CD14-positive monocyte (primary cell): ENCODE measurements around the gene ARL3. TPM values are rescaled to one million over a fixed set of nuclear protein-coding genes. Genes with fewer than 3 reads are reported as not detected.

Experiments used
- DNase-seq, 3 donors: peaks; one replicate each; pipeline ENCODE4 v3.0.0-alpha.2; 2011 to 2022
- H2AFZ ChIP-seq: 2 replicates; pipeline ENCODE4 v1.6.0; 2012; ENCODE audit warnings: mild to moderate bottlenecking, low read depth, low read length, inconsistent platforms; ENCODE audit not compliant: insufficient read depth, poor library complexity, severe bottlenecking
- H3K27ac ChIP-seq, 2 donors: 1 replicate in 1 of 2; 2 replicates in 1 of 2; pipeline ENCODE4 v1.5.1; 2012 to 2013; ENCODE audit warnings: low read length in 2 of 2, control low read depth in 1 of 2, inconsistent platforms in 1 of 2, low read depth in 1 of 2, mild to moderate bottlenecking in 1 of 2
- H3K27me3 ChIP-seq, 2 donors: one replicate each; pipeline versions ENCODE4 v1.6.0 to v1.6.1; 2011 to 2013; ENCODE audit warnings: low read length in 2 of 2; ENCODE audit not compliant: control insufficient read depth in 2 of 2, insufficient read depth in 2 of 2
- H3K36me3 ChIP-seq, 2 donors: replicated peaks in 1 of 2; 1 replicate in 1 of 2; 2 replicates in 1 of 2; pipeline versions ENCODE4 v1.5.1 to v1.6.1; 2012 to 2013; ENCODE audit warnings: low read length in 2 of 2, control low read depth in 1 of 2, inconsistent platforms in 1 of 2, mild to moderate bottlenecking in 1 of 2; ENCODE audit not compliant: insufficient read depth in 2 of 2, control insufficient read depth in 1 of 2
- H3K4me1 ChIP-seq, 2 donors: 1 replicate in 1 of 2; 2 replicates in 1 of 2; pipeline versions ENCODE4 v1.5.1 to v1.6.1; 2012 to 2013; ENCODE audit warnings: low read length in 2 of 2, control low read depth in 1 of 2, inconsistent platforms in 1 of 2, mild to moderate bottlenecking in 1 of 2, moderate library complexity in 1 of 2; ENCODE audit not compliant: insufficient read depth in 2 of 2, control insufficient read depth in 1 of 2
- H3K4me2 ChIP-seq: replicated peaks from 2 replicates; pipeline ENCODE3; 2012; ENCODE audit warnings: low read length, moderate library complexity, mild to moderate bottlenecking; ENCODE audit not compliant: poor library complexity, severe bottlenecking; ENCODE audit errors: extremely low read depth
- H3K4me3 ChIP-seq, 3 experiments: fragments of 200-600 bp in 1 of 3; sonication (generic) in 1 of 3; replicated peaks in 1 of 3; 1 replicate in 2 of 3; 2 replicates in 1 of 3; pipeline ENCODE4 v1.5.1; 2011 to 2013; ENCODE audit warnings: low read length in 3 of 3, mild to moderate bottlenecking in 3 of 3, control low read depth in 2 of 3, low read depth in 2 of 3, inconsistent platforms in 1 of 3, moderate library complexity in 1 of 3
- H3K79me2 ChIP-seq: 2 replicates; pipeline ENCODE4 v1.6.0; 2012; ENCODE audit warnings: mild to moderate bottlenecking, control low read depth, inconsistent platforms, low read length, moderate library complexity; ENCODE audit not compliant: insufficient read depth
- H3K9ac ChIP-seq: 2 replicates; pipeline ENCODE4 v1.6.0; 2017; ENCODE audit warnings: low read length, mild to moderate bottlenecking; ENCODE audit not compliant: insufficient read depth, poor library complexity, severe bottlenecking
- H3K9me3 ChIP-seq, 2 donors: replicated peaks in 1 of 2; 1 replicate in 1 of 2; 2 replicates in 1 of 2; pipeline versions ENCODE4 v1.5.1 to v1.6.1; 2012 to 2013; ENCODE audit warnings: low read length in 2 of 2, control low read depth in 1 of 2; ENCODE audit not compliant: control insufficient read depth in 1 of 2, insufficient read depth in 1 of 2
- H4K20me1 ChIP-seq: 2 replicates; pipeline ENCODE4 v1.6.0; 2012; ENCODE audit warnings: mild to moderate bottlenecking, low read length, control low read depth, moderate library complexity; ENCODE audit not compliant: insufficient read depth
- H3K27ac Mint-ChIP-seq, 7 donors: one replicate each; pipeline ENCODE4 v1.8.0; 2020; ENCODE audit warnings: mild to moderate bottlenecking in 7 of 7, mixed read lengths in 7 of 7, moderate library complexity in 6 of 7, inconsistent platforms in 2 of 7
- H3K27me3 Mint-ChIP-seq, 3 donors: one replicate each; pipeline ENCODE4 v1.8.0; 2021 to 2022; ENCODE audit warnings: low read depth in 3 of 3, mild to moderate bottlenecking in 3 of 3, mixed read lengths in 3 of 3, moderate library complexity in 3 of 3, inconsistent platforms in 1 of 3
- H3K36me3 Mint-ChIP-seq, 2 donors: one replicate each; pipeline ENCODE4 v1.8.0; 2020; ENCODE audit warnings: mixed read lengths in 2 of 2, inconsistent platforms in 1 of 2, mild to moderate bottlenecking in 1 of 2
- H3K4me1 Mint-ChIP-seq: one replicate; pipeline ENCODE4 v1.8.0; 2020; ENCODE audit warnings: mild to moderate bottlenecking, mixed read lengths
- H3K4me3 Mint-ChIP-seq, 2 donors: one replicate each; pipeline ENCODE4 v1.8.0; 2020; ENCODE audit warnings: mild to moderate bottlenecking in 2 of 2, mixed read lengths in 2 of 2, moderate library complexity in 1 of 2
- H3K9me3 Mint-ChIP-seq, 7 donors: one replicate each; pipeline ENCODE4 v1.8.0; 2020 to 2022; ENCODE audit warnings: mixed read lengths in 7 of 7, mild to moderate bottlenecking in 6 of 7, moderate library complexity in 6 of 7, inconsistent platforms in 2 of 7
- CTCF ChIP-seq: fragments of 200-600 bp; IDR thresholded peaks from one replicate; pipeline ENCODE4 v1.8.0; 2022; ENCODE audit warnings: antibody characterized with exemption, mild to moderate bottlenecking
- WGBS: methylation state at CpG from one replicate; pipeline ENCODE4 v1.1.5; 2013; ENCODE audit warnings: missing lambda C conversion rate; ENCODE audit not compliant: insufficient coverage; 5-methylcytosine and 5-hydroxymethylcytosine counted together
- intact Hi-C, 2 donors: fragments of 100-400 bp; cut with micrococcal nuclease; formaldehyde crosslinking; loops; one replicate each; pipeline versions ENCODE4 v1.15.0 to v1.15.1; 2023
- polyA plus RNA-seq, 3 donors: library from polyadenylated mRNA; depleted of rRNA in 1 of 3; unstranded in 2 of 3; stranded (reverse) in 1 of 3; fragments of 300-500 nt in 2 of 3; fragments of >200 nt in 1 of 3; fragmentation: Illumina TruSeq in 2 of 3; gene quantifications; 1 replicate in 2 of 3; 2 replicates in 1 of 3; pipeline ENCODE4 v1.2.3, GENCODE V29; 2012 to 2021

ARL3 gene
- polyA plus RNA-seq, 3 donors = 2.8 to 6.3 (median 6.0) TPM

- Histone ChIP-seq H3K27ac (peak overlapping the region in 1 of 2 donors; percentile 41), H3K4me1 (no peaks in the 10 kb centered on the region), H2AFZ (no peak overlapping the region), H3K27me3 (no peaks in the 10 kb centered on the region), H4K20me1 (no peaks in the 10 kb centered on the region), H3K36me3 (no peaks in the 10 kb centered on the region), H3K4me3 (no peak overlapping the region), H3K9ac (no peak overlapping the region), H3K79me2 (no peaks in the 10 kb centered on the region), H3K4me2 (no peak overlapping the region), H3K9me3 (no peaks in the 10 kb centered on the region)
- Mint-ChIP-seq H3K4me1 (peaks cover 20% of the 10 kb centered on the region), H3K27me3 (peaks cover 0 to 2% (median 2%) of the 10 kb centered on the region in 3 donors), H3K9me3 (peaks cover 0 to 6% (median 0%) of the 10 kb centered on the region in 7 donors), H3K36me3 (peaks cover 16% of the 10 kb centered on the region in 2 donors), H3K27ac (peak overlapping the region in 3 of 7 donors; percentile 15 to 54 (median 16)), H3K4me3 (no peak overlapping the region)
- DNase-seq = peak in 1 of 3 donors; percentile 34
- 69% methylated on average over 3 of the region's 3 CpGs for WGBS
- no peak for TF ChIP-seq CTCF
- intact Hi-C loops = no loop called here
Observed at GRCh38 chr10:102726274-102726673, 12.1 kb upstream of the ARL3 start.

- Histone ChIP-seq H3K27ac (no peak overlapping the region), H2AFZ (no peak overlapping the region), H3K79me2 (peaks cover 4% of the 10 kb centered on the region), H3K4me3 (no peak overlapping the region), H3K9ac (no peak overlapping the region), H3K4me2 (no peak overlapping the region), H3K36me3 (no peaks in the 10 kb centered on the region), H4K20me1 (no peaks in the 10 kb centered on the region), H3K27me3 (no peaks in the 10 kb centered on the region), H3K4me1 (no peaks in the 10 kb centered on the region), H3K9me3 (no peaks in the 10 kb centered on the region)
- TF ChIP-seq CTCF = no peak
- 96% methylated on average over 3 of the region's 4 CpGs for WGBS
- Mint-ChIP-seq H3K4me1 (peaks cover 16% of the 10 kb centered on the region), H3K27me3 (no peaks in the 10 kb centered on the region), H3K27ac (no peak overlapping the region), H3K36me3 (peaks cover 12 to 16% of the 10 kb centered on the region in 2 donors), H3K4me3 (no peak overlapping the region), H3K9me3 (peaks cover 0 to 6% (median 0%) of the 10 kb centered on the region in 7 donors)
- intact Hi-C loops = no loop called here
- DNase-seq = no peak
Observed at GRCh38 chr10:102723989-102724388, 9.8 kb upstream of the ARL3 start.
